ENCODE measurements around the gene LHFPL3. TPM values are rescaled to one million over a fixed set of nuclear protein-coding genes. Genes with fewer than 3 reads are reported as not detected.

Gene LHFPL3
- total RNA-seq, 1 experiment from 2014 or later, result not detected

DNA sequence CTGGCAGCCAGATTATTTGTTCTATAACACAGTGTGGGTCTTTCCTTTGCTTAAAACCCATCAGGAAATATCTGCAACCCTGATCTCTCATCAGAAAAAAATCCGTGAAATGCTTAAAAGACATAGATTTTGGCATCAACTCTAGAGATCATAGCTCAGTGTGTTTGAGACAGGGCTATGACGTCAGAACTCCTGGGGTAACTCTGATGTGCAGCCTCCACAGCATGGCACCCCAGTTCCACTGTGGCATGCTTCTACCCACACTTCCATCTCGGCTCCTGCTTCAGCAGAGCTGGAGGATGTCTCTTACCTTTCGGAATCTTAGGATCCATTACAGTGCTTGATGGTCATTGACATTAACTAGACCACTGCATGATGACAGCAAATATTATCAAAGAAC is 205.7 kb downstream of the LHFPL3 start:
- Histone ChIP-seq H3K9me3 (ENCODE audit: insufficient read depth, low read depth) (no peaks in the 10 kb centered on the region), H3K27ac (no peak overlapping the region), H3F3A (ENCODE audit: insufficient read depth, low read depth) (no peaks in the 10 kb centered on the region), H4K20me1 (ENCODE audit: insufficient read depth) (no peaks in the 10 kb centered on the region), H3K4me1 (replicated peaks; ENCODE audit: insufficient read depth) (no peaks in the 10 kb centered on the region), H2AFZ (no peak overlapping the region), H3K9me2 (ENCODE audit: insufficient read depth) (no peaks in the 10 kb centered on the region), H3K4me2 (no peak overlapping the region), H3K79me2 (ENCODE audit: low read depth) (no peaks in the 10 kb centered on the region), H3K4me3 (no peak overlapping the region), H3K36me3 (ENCODE audit: low read depth) (no peaks in the 10 kb centered on the region), H3K27me3 (ENCODE audit: insufficient read depth, low read depth) (no peaks in the 10 kb centered on the region)
- CTCF ChIA-PET, result no interaction called here
- no TSS peak for BruUV-seq (replicated peaks)
- POLR2A ChIA-PET (ENCODE audit: unreplicated experiment), result no interaction called here
- intact Hi-C loops (cut with micrococcal nuclease; ENCODE audit: unreplicated experiment), result no loop called here
- TF ChIP-seq EZH2 (IDR thresholded peaks at IDR 0.05; ENCODE audit: low read depth), result no peak
- TF ChIP-seq, protein P1, sequence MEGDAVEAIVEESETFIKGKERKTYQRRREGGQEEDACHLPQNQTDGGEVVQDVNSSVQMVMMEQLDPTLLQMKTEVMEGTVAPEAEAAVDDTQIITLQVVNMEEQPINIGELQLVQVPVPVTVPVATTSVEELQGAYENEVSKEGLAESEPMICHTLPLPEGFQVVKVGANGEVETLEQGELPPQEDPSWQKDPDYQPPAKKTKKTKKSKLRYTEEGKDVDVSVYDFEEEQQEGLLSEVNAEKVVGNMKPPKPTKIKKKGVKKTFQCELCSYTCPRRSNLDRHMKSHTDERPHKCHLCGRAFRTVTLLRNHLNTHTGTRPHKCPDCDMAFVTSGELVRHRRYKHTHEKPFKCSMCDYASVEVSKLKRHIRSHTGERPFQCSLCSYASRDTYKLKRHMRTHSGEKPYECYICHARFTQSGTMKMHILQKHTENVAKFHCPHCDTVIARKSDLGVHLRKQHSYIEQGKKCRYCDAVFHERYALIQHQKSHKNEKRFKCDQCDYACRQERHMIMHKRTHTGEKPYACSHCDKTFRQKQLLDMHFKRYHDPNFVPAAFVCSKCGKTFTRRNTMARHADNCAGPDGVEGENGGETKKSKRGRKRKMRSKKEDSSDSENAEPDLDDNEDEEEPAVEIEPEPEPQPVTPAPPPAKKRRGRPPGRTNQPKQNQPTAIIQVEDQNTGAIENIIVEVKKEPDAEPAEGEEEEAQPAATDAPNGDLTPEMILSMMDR (conservative IDR thresholded peaks at IDR 0.05), result no peak
- no peak for DNase-seq

DNA sequence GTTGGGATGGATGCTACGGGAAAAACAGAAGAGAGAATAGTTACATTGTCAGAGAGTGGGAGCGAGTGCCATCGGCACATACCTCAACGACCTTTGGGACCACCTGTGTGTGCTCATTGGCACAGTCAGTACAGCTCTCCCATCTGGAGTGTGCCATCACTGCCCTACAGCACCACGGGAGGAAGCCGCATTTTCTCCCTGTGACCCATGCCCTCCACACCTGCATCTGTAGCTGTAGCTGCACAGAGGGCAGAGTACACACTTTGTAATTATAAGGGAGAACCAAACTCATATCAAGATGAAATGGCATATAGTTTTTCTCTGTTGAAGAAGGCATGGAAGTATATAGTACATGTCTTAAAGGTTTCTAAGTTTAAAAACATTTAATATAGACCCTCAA is 207.4 kb downstream of the LHFPL3 start:
- Histone ChIP-seq H3K27me3 (ENCODE audit: insufficient read depth, low read depth) (no peaks in the 10 kb centered on the region), H3K4me1 (replicated peaks; ENCODE audit: insufficient read depth) (no peaks in the 10 kb centered on the region), H3K9me2 (ENCODE audit: insufficient read depth) (no peaks in the 10 kb centered on the region), H3K36me3 (ENCODE audit: low read depth) (no peaks in the 10 kb centered on the region), H3K9me3 (ENCODE audit: insufficient read depth, low read depth) (no peaks in the 10 kb centered on the region), H3K79me2 (ENCODE audit: low read depth) (no peaks in the 10 kb centered on the region), H3K4me2 (no peak overlapping the region), H3K27ac (no peak overlapping the region), H2AFZ (no peak overlapping the region), H4K20me1 (ENCODE audit: insufficient read depth) (no peaks in the 10 kb centered on the region), H3F3A (ENCODE audit: insufficient read depth, low read depth) (no peaks in the 10 kb centered on the region), H3K4me3 (no peak overlapping the region)
- ChIA-PET CTCF (no interaction called here), POLR2A (ENCODE audit: unreplicated experiment) (no interaction called here)
- intact Hi-C loops (cut with micrococcal nuclease; ENCODE audit: unreplicated experiment), result no loop called here
- BruUV-seq (replicated peaks), result no TSS peak
- DNase-seq, result no peak
- TF ChIP-seq EZH2 (IDR thresholded peaks at IDR 0.05; ENCODE audit: low read depth), result no peak
- TF ChIP-seq, protein P1 (conservative IDR thresholded peaks at IDR 0.05), result no peak

DNA sequence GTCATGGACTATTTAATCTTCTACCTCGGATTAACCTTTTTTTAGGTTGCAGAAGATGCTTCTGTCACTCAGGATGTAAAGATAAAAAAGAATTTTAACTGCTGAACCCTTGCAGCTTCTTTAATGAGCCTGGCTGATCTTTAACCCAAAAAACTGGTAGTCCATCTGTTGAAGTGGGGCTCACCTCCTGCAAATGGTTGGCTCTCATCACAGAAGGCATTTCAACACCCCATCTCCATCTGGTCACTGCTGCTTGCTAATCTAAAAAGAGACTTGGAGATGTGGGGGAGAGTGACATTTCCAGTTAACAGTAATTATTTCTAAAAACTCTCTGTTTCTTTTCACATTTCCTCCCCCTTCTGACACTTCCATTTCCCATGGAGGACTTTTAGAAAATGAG is 208.6 kb downstream of the LHFPL3 start:
- H2AFZ ChIP-seq, result no peak overlapping the region
- ChIA-PET POLR2A (ENCODE audit: unreplicated experiment) (no interaction called here), CTCF (no interaction called here)
- no peaks in the 10 kb centered on the region for H3F3A ChIP-seq (ENCODE audit: insufficient read depth, low read depth)
- H4K20me1 ChIP-seq (ENCODE audit: insufficient read depth), result no peaks in the 10 kb centered on the region
- H3K9me3 ChIP-seq (ENCODE audit: insufficient read depth, low read depth), result no peaks in the 10 kb centered on the region
- no peak overlapping the region for H3K27ac ChIP-seq
- no peak overlapping the region for H3K4me2 ChIP-seq
- H3K4me3 ChIP-seq, result no peak overlapping the region
- TF ChIP-seq, protein P1 (conservative IDR thresholded peaks at IDR 0.05), result no peak
- no peak for TF ChIP-seq EZH2 (IDR thresholded peaks at IDR 0.05; ENCODE audit: low read depth)
- no TSS peak for BruUV-seq (replicated peaks)
- H3K27me3 ChIP-seq (ENCODE audit: insufficient read depth, low read depth), result no peaks in the 10 kb centered on the region
- no peaks in the 10 kb centered on the region for H3K79me2 ChIP-seq (ENCODE audit: low read depth)
- intact Hi-C loops (cut with micrococcal nuclease; ENCODE audit: unreplicated experiment), result no loop called here
- DNase-seq, result no peak
- H3K4me1 ChIP-seq (replicated peaks; ENCODE audit: insufficient read depth), result no peaks in the 10 kb centered on the region
- no peaks in the 10 kb centered on the region for H3K36me3 ChIP-seq (ENCODE audit: low read depth)
- H3K9me2 ChIP-seq (ENCODE audit: insufficient read depth), result no peaks in the 10 kb centered on the region
